WTC11 (cell line): ENCODE measurements around the gene PRKX.

Source experiments
- ATF6 ChIP-seq: sonication (generic); formaldehyde crosslinking; IDR thresholded peaks from 2 replicates; pipeline ENCODE4 v1.8.1; 2023; ENCODE audit warnings: mild to moderate bottlenecking, missing genetic modification reagents
- CREB1 ChIP-seq: sonication (generic); formaldehyde crosslinking; IDR thresholded peaks from 2 replicates; pipeline ENCODE4 v1.8.0; 2023; ENCODE audit warnings: mild to moderate bottlenecking, missing genetic modification reagents
- CTCF ChIP-seq: fragments of 200-600 bp; IDR thresholded peaks from 2 replicates; pipeline ENCODE4 v1.8.0; 2022; ENCODE audit warnings: antibody characterized with exemption
- E2F1 ChIP-seq: sonication (generic); formaldehyde crosslinking; IDR thresholded peaks from 2 replicates; pipeline ENCODE4 v1.8.0; 2022; ENCODE audit warnings: mild to moderate bottlenecking, missing genetic modification reagents
- ERG ChIP-seq: fragments of 250-450 bp; sonication (Bioruptor Pico); IDR thresholded peaks from 2 replicates; pipeline ENCODE4 v1.8.0; 2021; ENCODE audit warnings: mild to moderate bottlenecking
- NR2C2 ChIP-seq: sonication (generic); formaldehyde crosslinking; IDR thresholded peaks from 2 replicates; pipeline ENCODE4 v1.8.0; 2022; ENCODE audit warnings: mild to moderate bottlenecking, missing genetic modification reagents
- NR3C1 ChIP-seq: sonication (generic); formaldehyde crosslinking; conservative IDR thresholded peaks from 2 replicates; pipeline ENCODE4 v1.8.1; 2023; ENCODE audit warnings: low read depth, mild to moderate bottlenecking, missing genetic modification reagents
- RELA ChIP-seq: sonication (generic); formaldehyde crosslinking; IDR thresholded peaks from 2 replicates; pipeline ENCODE4 v1.8.1; 2022; ENCODE audit warnings: missing genetic modification reagents, mild to moderate bottlenecking, borderline replicate concordance
- RORB ChIP-seq: fragments of 250-450 bp; sonication (Bioruptor Pico); IDR thresholded peaks from 2 replicates; pipeline ENCODE4 v1.9.0; 2021; ENCODE audit warnings: mild to moderate bottlenecking

GRCh38 chrX:3679669-3680068 lies 33.8 kb downstream of the PRKX start:
- TF ChIP-seq CTCF (no peak), RELA (CRISPR knock-in tag) (no peak), NR2C2 (no peak), NR3C1 (CRISPR knock-in tag) (no peak), CREB1 (CRISPR knock-in tag) (no peak), E2F1 (CRISPR knock-in tag) (no peak), ATF6 (no peak), ERG (no peak), RORB (CRISPR knock-in tag) (no peak)
